DOHH2 (cell line): ENCODE measurements around the gene RORB.

Experiments used
- EZH2phosphoT487 ChIP-seq: fragments of 200-600 bp; sonication (generic); IDR thresholded peaks from 2 replicates; pipeline ENCODE4 v1.6.1; 2017; ENCODE audit warnings: borderline replicate concordance, mild to moderate bottlenecking, antibody characterized with exemption, low read length, moderate library complexity, mixed read lengths
- TF ChIP-seq, protein P1 (sequence below): fragments of 200-600 bp; sonication (generic); IDR thresholded peaks from one replicate; pipeline ENCODE4 v1.5.1; 2014; ENCODE audit warnings: antibody characterized with exemption, mild to moderate bottlenecking, low read depth, low read length; ENCODE audit not compliant: poor library complexity, severe bottlenecking

DNA sequence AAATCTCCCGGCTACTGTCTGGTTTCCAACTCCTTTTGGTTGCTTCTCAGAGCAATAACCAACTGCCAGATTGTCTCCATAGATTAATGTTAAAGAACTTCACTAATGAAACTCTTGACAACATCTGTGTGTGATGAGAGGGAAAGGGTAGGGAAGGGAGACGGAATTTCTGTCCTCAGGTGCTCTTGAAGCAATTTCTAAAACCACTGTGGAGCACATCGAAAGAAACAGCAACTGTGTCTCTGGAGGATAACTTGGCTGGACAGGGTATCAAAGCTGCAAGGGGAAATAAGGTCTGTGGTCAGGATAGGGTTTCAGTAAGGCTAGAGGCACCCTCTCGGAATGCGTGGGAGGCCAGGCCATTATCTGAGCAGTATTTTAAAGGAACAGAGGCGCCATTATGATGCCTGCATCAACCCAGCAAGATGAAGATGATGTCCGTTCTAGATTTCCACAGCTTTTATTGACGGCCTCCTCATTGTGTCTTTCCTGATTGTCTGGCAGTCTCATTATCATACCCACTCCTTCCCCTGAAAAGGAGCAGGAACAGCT, 76.6 kb downstream of the RORB start:
- TF ChIP-seq, protein P1, sequence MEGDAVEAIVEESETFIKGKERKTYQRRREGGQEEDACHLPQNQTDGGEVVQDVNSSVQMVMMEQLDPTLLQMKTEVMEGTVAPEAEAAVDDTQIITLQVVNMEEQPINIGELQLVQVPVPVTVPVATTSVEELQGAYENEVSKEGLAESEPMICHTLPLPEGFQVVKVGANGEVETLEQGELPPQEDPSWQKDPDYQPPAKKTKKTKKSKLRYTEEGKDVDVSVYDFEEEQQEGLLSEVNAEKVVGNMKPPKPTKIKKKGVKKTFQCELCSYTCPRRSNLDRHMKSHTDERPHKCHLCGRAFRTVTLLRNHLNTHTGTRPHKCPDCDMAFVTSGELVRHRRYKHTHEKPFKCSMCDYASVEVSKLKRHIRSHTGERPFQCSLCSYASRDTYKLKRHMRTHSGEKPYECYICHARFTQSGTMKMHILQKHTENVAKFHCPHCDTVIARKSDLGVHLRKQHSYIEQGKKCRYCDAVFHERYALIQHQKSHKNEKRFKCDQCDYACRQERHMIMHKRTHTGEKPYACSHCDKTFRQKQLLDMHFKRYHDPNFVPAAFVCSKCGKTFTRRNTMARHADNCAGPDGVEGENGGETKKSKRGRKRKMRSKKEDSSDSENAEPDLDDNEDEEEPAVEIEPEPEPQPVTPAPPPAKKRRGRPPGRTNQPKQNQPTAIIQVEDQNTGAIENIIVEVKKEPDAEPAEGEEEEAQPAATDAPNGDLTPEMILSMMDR = no peak
- TF ChIP-seq EZH2phosphoT487 = no peak
